Measurements from ENCODE around the gene WASF3.

WASF3 gene

GRCh38 chr13:26561067-26561466, 3.6 kb downstream of the WASF3 start:
- Mint-ChIP-seq H3K4me1 (no peaks in the 10 kb centered on the region), H3K27ac (no peak overlapping the region), H3K9me3 (no peaks in the 10 kb centered on the region), H3K4me3 (no peak overlapping the region), H3K36me3 (no peaks in the 10 kb centered on the region)
- ATAC-seq (no peak), DNase-seq (ENCODE audit: low spot score in 2 of 2) (no peak)

GRCh38 chr13:26561651-26562511, 4.4 kb downstream of the WASF3 start:
- H3K4me3 Mint-ChIP-seq: no peak overlapping the region
- no peak for ATAC-seq
- no peaks in the 10 kb centered on the region for H3K9me3 Mint-ChIP-seq
- H3K27ac Mint-ChIP-seq: no peak overlapping the region
- no peak for DNase-seq (ENCODE audit: low spot score in 2 of 2)
- H3K4me1 Mint-ChIP-seq: no peaks in the 10 kb centered on the region
- no peaks in the 10 kb centered on the region for H3K36me3 Mint-ChIP-seq

GRCh38 chr13:26562512-26562890, 5.0 kb downstream of the WASF3 start:
- H3K4me1 Mint-ChIP-seq: no peaks in the 10 kb centered on the region
- no peak for ATAC-seq
- no peak for DNase-seq (ENCODE audit: low spot score in 2 of 2)
- no peak overlapping the region for H3K4me3 Mint-ChIP-seq
- no peaks in the 10 kb centered on the region for H3K36me3 Mint-ChIP-seq
- H3K27ac Mint-ChIP-seq: no peak overlapping the region
- H3K9me3 Mint-ChIP-seq: no peaks in the 10 kb centered on the region

GRCh38 chr13:26563713-26564112, 6.2 kb downstream of the WASF3 start:
- H3K4me1 Mint-ChIP-seq: no peaks in the 10 kb centered on the region
- no peak overlapping the region for H3K4me3 Mint-ChIP-seq
- H3K27ac Mint-ChIP-seq: no peak overlapping the region
- no peaks in the 10 kb centered on the region for H3K36me3 Mint-ChIP-seq
- no peak for ATAC-seq
- H3K9me3 Mint-ChIP-seq: no peaks in the 10 kb centered on the region
- DNase-seq (ENCODE audit: low spot score in 2 of 2): no peak

- DNase-seq (ENCODE audit: low spot score in 2 of 2) (no peak), ATAC-seq (no peak)
- H3K27ac Mint-ChIP-seq: no peak overlapping the region
- no peaks in the 10 kb centered on the region for H3K36me3 Mint-ChIP-seq
- H3K4me3 Mint-ChIP-seq: no peak overlapping the region
- H3K4me1 Mint-ChIP-seq: no peaks in the 10 kb centered on the region
- H3K9me3 Mint-ChIP-seq: no peaks in the 10 kb centered on the region
These were observed 10.8 kb downstream of the WASF3 start for GRCh38 chr13:26568132-26568815.

GRCh38 chr13:26571518-26571917, 14.0 kb downstream of the WASF3 start:
- ATAC-seq: no peak
- no peaks in the 10 kb centered on the region for H3K4me1 Mint-ChIP-seq
- no peaks in the 10 kb centered on the region for H3K36me3 Mint-ChIP-seq
- peaks cover 3% of the 10 kb centered on the region for H3K9me3 Mint-ChIP-seq
- no peak overlapping the region for H3K27ac Mint-ChIP-seq
- no peak overlapping the region for H3K4me3 Mint-ChIP-seq
- no peak for DNase-seq (ENCODE audit: low spot score in 2 of 2)

GRCh38 chr13:26575244-26575643, 17.8 kb downstream of the WASF3 start:
- H3K9me3 Mint-ChIP-seq: peaks cover 7% of the 10 kb centered on the region
- H3K4me1 Mint-ChIP-seq: no peaks in the 10 kb centered on the region
- no peak overlapping the region for H3K27ac Mint-ChIP-seq
- H3K36me3 Mint-ChIP-seq: no peaks in the 10 kb centered on the region
- H3K4me3 Mint-ChIP-seq: no peak overlapping the region
- ATAC-seq: no peak
- DNase-seq (ENCODE audit: low spot score in 2 of 2): no peak

GRCh38 chr13:26579580-26579979, 22.1 kb downstream of the WASF3 start:
- H3K9me3 Mint-ChIP-seq: peaks cover 7% of the 10 kb centered on the region
- no peak overlapping the region for H3K27ac Mint-ChIP-seq
- H3K36me3 Mint-ChIP-seq: no peaks in the 10 kb centered on the region
- ATAC-seq: no peak
- DNase-seq (ENCODE audit: low spot score in 2 of 2): no peak
- H3K4me3 Mint-ChIP-seq: no peak overlapping the region
- H3K4me1 Mint-ChIP-seq: no peaks in the 10 kb centered on the region

GRCh38 chr13:26583662-26584061, 26.2 kb downstream of the WASF3 start:
- H3K9me3 Mint-ChIP-seq: peaks cover under 1% of the 10 kb centered on the region
- no peak overlapping the region for H3K27ac Mint-ChIP-seq
- no peak overlapping the region for H3K4me3 Mint-ChIP-seq
- no peaks in the 10 kb centered on the region for H3K4me1 Mint-ChIP-seq
- ATAC-seq (no peak), DNase-seq (ENCODE audit: low spot score in 2 of 2) (no peak)
- H3K36me3 Mint-ChIP-seq: no peaks in the 10 kb centered on the region

GRCh38 chr13:26584713-26585112, 27.2 kb downstream of the WASF3 start:
- DNase-seq (ENCODE audit: low spot score in 2 of 2): no peak
- H3K4me1 Mint-ChIP-seq: no peaks in the 10 kb centered on the region
- H3K9me3 Mint-ChIP-seq: no peaks in the 10 kb centered on the region
- no peak overlapping the region for H3K4me3 Mint-ChIP-seq
- H3K36me3 Mint-ChIP-seq: no peaks in the 10 kb centered on the region
- ATAC-seq: no peak
- no peak overlapping the region for H3K27ac Mint-ChIP-seq

- no peak for DNase-seq (ENCODE audit: low spot score in 2 of 2)
These were observed 27.7 kb downstream of the WASF3 start for GRCh38 chr13:26585136-26585535.

GRCh38 chr13:26587251-26587650, 29.8 kb downstream of the WASF3 start:
- no peaks in the 10 kb centered on the region for H3K36me3 Mint-ChIP-seq
- no peak overlapping the region for H3K27ac Mint-ChIP-seq
- H3K9me3 Mint-ChIP-seq: no peaks in the 10 kb centered on the region
- H3K4me1 Mint-ChIP-seq: no peaks in the 10 kb centered on the region
- no peak for ATAC-seq
- H3K4me3 Mint-ChIP-seq: no peak overlapping the region
- no peak for DNase-seq (ENCODE audit: low spot score in 2 of 2)

More at GRCh38 chr13:26585136-26585535, 27.7 kb downstream of the WASF3 start:
- H3K9me3 Mint-ChIP-seq: no peaks in the 10 kb centered on the region
- no peak overlapping the region for H3K4me3 Mint-ChIP-seq
- H3K27ac Mint-ChIP-seq: no peak overlapping the region
- no peak for ATAC-seq
- no peaks in the 10 kb centered on the region for H3K4me1 Mint-ChIP-seq
- H3K36me3 Mint-ChIP-seq: no peaks in the 10 kb centered on the region

GRCh38 chr13:26589226-26589625, 31.7 kb downstream of the WASF3 start:
- no peaks in the 10 kb centered on the region for H3K4me1 Mint-ChIP-seq
- no peak overlapping the region for H3K27ac Mint-ChIP-seq
- no peaks in the 10 kb centered on the region for H3K36me3 Mint-ChIP-seq
- no peaks in the 10 kb centered on the region for H3K9me3 Mint-ChIP-seq
- H3K4me3 Mint-ChIP-seq: no peak overlapping the region
- ATAC-seq (no peak), DNase-seq (ENCODE audit: low spot score in 2 of 2) (no peak)

- Mint-ChIP-seq H3K36me3 (no peaks in the 10 kb centered on the region), H3K4me3 (no peak overlapping the region), H3K9me3 (no peaks in the 10 kb centered on the region), H3K27ac (no peak overlapping the region), H3K4me1 (no peaks in the 10 kb centered on the region)
- DNase-seq (ENCODE audit: low spot score in 2 of 2): no peak
- ATAC-seq: no peak
These were observed 32.3 kb downstream of the WASF3 start for GRCh38 chr13:26589754-26590153.

GRCh38 chr13:26590379-26590778, 32.9 kb downstream of the WASF3 start:
- no peak for ATAC-seq
- no peak overlapping the region for H3K27ac Mint-ChIP-seq
- DNase-seq (ENCODE audit: low spot score in 2 of 2): no peak
- no peaks in the 10 kb centered on the region for H3K36me3 Mint-ChIP-seq
- no peaks in the 10 kb centered on the region for H3K9me3 Mint-ChIP-seq
- H3K4me1 Mint-ChIP-seq: no peaks in the 10 kb centered on the region
- H3K4me3 Mint-ChIP-seq: no peak overlapping the region

- no peak overlapping the region for H3K27ac Mint-ChIP-seq
- no peaks in the 10 kb centered on the region for H3K4me1 Mint-ChIP-seq
- H3K4me3 Mint-ChIP-seq: no peak overlapping the region
- H3K36me3 Mint-ChIP-seq: no peaks in the 10 kb centered on the region
- ATAC-seq (no peak), DNase-seq (ENCODE audit: low spot score in 2 of 2) (no peak)
- no peaks in the 10 kb centered on the region for H3K9me3 Mint-ChIP-seq
These were observed 33.5 kb downstream of the WASF3 start for GRCh38 chr13:26590951-26591350.

Measured in stimulated activated effector memory CD8-positive, alpha-beta T cell treated with anti-CD3 and anti-CD28 coated beads, Interleukin-12 subunit alpha, Interleukin-12 subunit beta, amount 100 ng/mL, for 72 hours (primary cell).